Measurements from ENCODE around the gene LIN28B. TPM values are rescaled to one million over a fixed set of nuclear protein-coding genes. Genes with fewer than 3 reads are reported as not detected.

LIN28B gene
- total and polyA plus RNA-seq, 5 donors: not detected

DNA sequence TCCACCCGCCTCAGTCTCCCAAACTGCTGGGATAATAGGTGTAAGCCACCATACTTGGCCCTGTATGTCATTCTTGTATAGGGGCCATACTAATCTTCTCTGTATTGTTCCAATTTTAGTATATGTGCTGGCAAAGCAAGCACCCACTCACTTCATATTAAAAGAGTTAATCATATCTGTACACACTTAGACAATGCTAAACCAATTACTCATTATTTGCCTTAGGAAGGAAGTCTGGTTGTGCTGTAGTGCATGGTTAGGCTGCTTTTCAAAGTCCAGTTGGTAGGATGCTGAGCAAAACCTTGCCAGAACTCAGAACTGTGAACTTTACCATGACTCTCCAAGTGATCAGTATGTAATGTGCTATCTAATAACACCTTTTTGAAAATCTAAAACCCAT, 88.6 kb downstream of the LIN28B start:
- no peaks in the 10 kb centered on the region for H3K4me1 ChIP-seq (ENCODE audit: control insufficient read depth, insufficient read depth, low read length)
- H3K27ac ChIP-seq (ENCODE audit: low read length): no peak overlapping the region
- no peaks in the 10 kb centered on the region for H3K9me3 ChIP-seq (ENCODE audit: control insufficient read depth, low read length)
- H3K27me3 ChIP-seq (ENCODE audit: control insufficient read depth, insufficient read depth): no peaks in the 10 kb centered on the region
- WGBS: 94% methylated on average over 1 of the region's 1 CpG
- no peak for DNase-seq
- ATAC-seq: no peak
- intact Hi-C loops (cut with DNase I): no loop called here
- no peak overlapping the region for H3K4me3 ChIP-seq (ENCODE audit: low read length)

DNA sequence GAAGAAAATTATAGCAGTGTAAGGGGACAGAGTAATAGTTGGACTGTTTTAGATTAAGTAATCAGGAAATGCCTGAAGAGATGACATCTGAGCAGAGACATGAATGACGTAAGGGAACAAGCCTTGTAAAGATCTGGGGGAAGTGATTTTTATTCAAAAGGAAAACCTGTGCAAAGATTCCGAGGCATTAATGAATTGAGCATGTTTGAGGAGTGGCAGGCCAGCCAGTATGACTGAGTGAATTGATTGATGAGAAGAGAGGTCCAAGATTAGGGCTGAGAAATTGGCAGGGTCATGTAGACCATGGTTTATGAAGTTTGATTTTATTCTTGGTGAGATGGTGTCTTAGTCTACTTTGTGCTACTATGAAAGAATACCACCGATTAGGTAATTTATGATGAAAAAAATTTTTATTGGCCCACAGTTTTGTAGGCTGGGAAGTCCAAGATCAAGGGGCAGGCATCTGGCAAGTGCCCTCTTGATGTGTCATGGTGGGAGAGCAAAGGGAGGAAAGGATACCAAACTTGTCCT, 95.1 kb downstream of the LIN28B start:
- intact Hi-C loops (cut with DNase I): no loop called here
- Histone ChIP-seq H3K9me3 (ENCODE audit: control insufficient read depth, low read length) (no peaks in the 10 kb centered on the region), H3K27me3 (ENCODE audit: control insufficient read depth, insufficient read depth) (no peaks in the 10 kb centered on the region), H3K4me3 (ENCODE audit: low read length) (no peak overlapping the region), H3K4me1 (ENCODE audit: control insufficient read depth, insufficient read depth, low read length) (no peaks in the 10 kb centered on the region), H3K27ac (ENCODE audit: low read length) (no peak overlapping the region)
- ATAC-seq (no peak), DNase-seq (no peak)
- WGBS: 53% methylated on average over 3 of the region's 3 CpGs

DNA sequence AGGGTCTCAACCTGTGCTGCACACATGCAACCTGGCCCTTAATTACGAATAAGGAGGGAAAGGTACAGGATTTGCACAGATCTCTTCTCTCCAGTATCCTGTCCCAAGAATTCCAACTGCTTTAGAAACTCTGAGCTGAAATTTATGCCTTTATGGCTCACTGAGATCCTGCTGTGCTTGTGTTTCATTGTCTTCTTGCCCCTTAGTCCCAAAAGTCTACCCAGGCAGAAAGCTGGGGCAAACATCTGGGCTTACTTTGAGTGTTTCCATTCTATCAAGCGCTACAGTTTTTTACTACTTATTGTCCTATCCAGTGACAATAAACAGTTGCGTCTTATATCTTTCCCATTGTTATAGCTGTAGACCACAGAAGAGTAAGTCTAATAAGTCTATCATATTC, 99.7 kb downstream of the LIN28B start:
- Histone ChIP-seq H3K9me3 (ENCODE audit: control insufficient read depth, low read length) (no peaks in the 10 kb centered on the region), H3K27me3 (ENCODE audit: control insufficient read depth, insufficient read depth) (no peaks in the 10 kb centered on the region), H3K4me1 (ENCODE audit: control insufficient read depth, insufficient read depth, low read length) (no peaks in the 10 kb centered on the region), H3K4me3 (ENCODE audit: low read length) (no peak overlapping the region), H3K27ac (ENCODE audit: low read length) (no peak overlapping the region)
- intact Hi-C loops (cut with DNase I): no loop called here
- WGBS: 90% methylated on average over 3 of the region's 3 CpGs
- ATAC-seq (no peak), DNase-seq (no peak)

DNA sequence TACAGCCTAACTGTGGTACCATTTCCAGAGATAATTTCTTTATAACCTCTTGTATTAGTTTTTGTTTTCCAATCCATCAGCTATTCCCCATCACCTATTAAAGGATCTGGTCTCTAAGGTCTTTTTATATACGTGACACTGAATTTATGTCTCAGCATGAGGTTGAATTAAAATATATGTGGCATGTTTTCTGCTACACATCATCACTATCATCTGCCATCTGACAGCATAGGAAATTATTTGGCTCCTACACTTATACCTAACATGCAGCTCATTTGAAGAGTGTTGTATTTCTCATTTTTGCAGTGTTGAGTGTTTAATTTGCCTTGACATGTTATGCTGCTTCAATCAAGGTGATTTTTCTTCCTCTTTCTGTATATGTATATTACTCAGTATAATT, 100.3 kb downstream of the LIN28B start:
- no peak overlapping the region for H3K4me3 ChIP-seq (ENCODE audit: low read length)
- ATAC-seq: no peak
- no peak for DNase-seq
- no peaks in the 10 kb centered on the region for H3K9me3 ChIP-seq (ENCODE audit: control insufficient read depth, low read length)
- no peaks in the 10 kb centered on the region for H3K27me3 ChIP-seq (ENCODE audit: control insufficient read depth, insufficient read depth)
- intact Hi-C loops (cut with DNase I): no loop called here
- 84% methylated on average over 1 of the region's 1 CpG for WGBS
- H3K27ac ChIP-seq (ENCODE audit: low read length): no peak overlapping the region
- no peaks in the 10 kb centered on the region for H3K4me1 ChIP-seq (ENCODE audit: control insufficient read depth, insufficient read depth, low read length)

DNA sequence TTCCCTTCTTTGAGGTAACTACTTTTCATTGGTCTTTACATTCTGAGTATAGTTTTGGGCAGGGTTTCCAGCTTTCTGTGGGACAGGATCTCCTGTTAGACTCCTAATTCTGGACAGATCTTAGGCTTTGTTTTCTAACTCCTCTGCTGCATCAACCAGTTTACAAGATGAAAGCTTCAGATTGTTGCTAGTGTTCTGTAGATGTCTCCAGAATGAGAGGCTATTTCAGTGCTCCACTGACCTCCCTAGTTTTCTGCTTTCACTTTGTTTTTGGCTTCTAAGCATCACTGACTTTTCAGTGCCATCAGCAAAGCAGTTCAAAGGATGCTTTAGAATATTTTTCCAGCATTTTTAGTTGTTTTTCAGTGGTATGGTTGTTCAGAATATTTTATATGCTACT, 101.4 kb downstream of the LIN28B start:
- no peak for DNase-seq
- H3K9me3 ChIP-seq (ENCODE audit: control insufficient read depth, low read length): no peaks in the 10 kb centered on the region
- no peak overlapping the region for H3K4me3 ChIP-seq (ENCODE audit: low read length)
- no peak for ATAC-seq
- H3K4me1 ChIP-seq (ENCODE audit: control insufficient read depth, insufficient read depth, low read length): no peaks in the 10 kb centered on the region
- H3K27me3 ChIP-seq (ENCODE audit: control insufficient read depth, insufficient read depth): no peaks in the 10 kb centered on the region
- H3K27ac ChIP-seq (ENCODE audit: low read length): no peak overlapping the region
- intact Hi-C loops (cut with DNase I): no loop called here

DNA sequence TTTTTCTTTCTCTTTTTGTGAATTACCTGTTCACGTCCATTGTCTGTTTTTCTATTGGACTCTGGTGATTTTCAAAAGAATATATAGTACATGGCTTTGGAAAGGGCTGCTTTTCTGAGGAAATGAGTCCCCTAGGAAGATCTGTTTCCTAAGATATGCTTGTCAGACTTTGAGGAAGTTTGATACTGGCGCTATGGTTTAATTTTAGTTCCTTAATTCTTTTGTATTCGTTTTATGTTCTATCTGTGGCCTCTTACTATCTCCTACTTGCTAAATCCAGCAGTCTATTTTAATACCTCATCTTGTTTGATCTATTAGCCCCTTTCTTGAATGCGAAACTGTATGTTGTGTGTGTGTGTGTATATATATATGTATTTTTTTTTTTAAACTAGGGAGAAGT, 101.9 kb downstream of the LIN28B start:
- no peak for DNase-seq
- intact Hi-C loops (cut with DNase I): no loop called here
- Histone ChIP-seq H3K4me3 (ENCODE audit: low read length) (no peak overlapping the region), H3K27ac (ENCODE audit: low read length) (no peak overlapping the region), H3K4me1 (ENCODE audit: control insufficient read depth, insufficient read depth, low read length) (no peaks in the 10 kb centered on the region), H3K27me3 (ENCODE audit: control insufficient read depth, insufficient read depth) (no peaks in the 10 kb centered on the region), H3K9me3 (ENCODE audit: control insufficient read depth, low read length) (no peaks in the 10 kb centered on the region)
- 39% methylated on average over 4 of the region's 4 CpGs for WGBS
- no peak for ATAC-seq

DNA sequence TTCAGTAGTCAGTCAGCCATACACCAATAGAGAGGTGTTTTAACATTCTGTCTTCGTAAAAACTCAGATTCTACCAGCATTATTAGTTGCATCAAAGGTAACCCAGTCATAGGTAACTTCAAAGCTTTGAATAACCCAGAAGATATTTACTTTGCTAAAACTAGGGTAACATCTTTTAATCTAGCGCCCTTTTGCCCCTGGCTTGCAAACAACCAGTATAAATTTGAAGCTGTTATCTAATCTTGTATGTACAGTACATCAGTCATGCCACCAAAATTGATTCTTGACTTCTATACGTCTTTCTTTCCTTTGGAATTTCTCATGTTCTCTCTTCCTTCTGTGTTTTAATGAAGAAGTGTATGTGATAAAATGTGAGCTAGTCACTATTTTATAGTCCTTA, 109.3 kb downstream of the LIN28B start:
- ATAC-seq (no peak), DNase-seq (no peak)
- Histone ChIP-seq H3K9me3 (ENCODE audit: control insufficient read depth, low read length) (no peaks in the 10 kb centered on the region), H3K27me3 (ENCODE audit: control insufficient read depth, insufficient read depth) (no peaks in the 10 kb centered on the region), H3K4me1 (ENCODE audit: control insufficient read depth, insufficient read depth, low read length) (no peaks in the 10 kb centered on the region), H3K27ac (ENCODE audit: low read length) (no peak overlapping the region), H3K4me3 (ENCODE audit: low read length) (no peak overlapping the region)
- intact Hi-C loops (cut with DNase I): no loop called here
- WGBS: 61% methylated on average over 3 of the region's 3 CpGs

DNA sequence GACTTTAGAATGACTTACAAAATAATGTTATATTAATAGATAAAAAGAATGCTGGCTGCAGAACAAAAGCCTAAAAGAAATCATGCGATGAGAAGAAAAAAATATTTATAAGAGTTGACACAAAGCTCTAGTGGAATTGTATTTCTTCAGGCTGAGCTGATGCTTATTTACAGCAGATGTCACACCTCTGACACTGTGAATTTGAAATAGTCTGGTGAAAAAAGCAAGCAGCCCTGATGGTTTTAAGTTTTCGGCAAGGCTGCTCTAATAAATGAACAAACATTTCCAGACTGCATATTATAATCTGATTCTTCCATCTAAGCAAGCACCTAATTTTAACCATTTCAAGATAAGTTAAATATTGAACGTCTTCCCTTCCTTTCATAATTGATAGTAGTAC, 109.9 kb downstream of the LIN28B start:
- Histone ChIP-seq H3K4me1 (ENCODE audit: control insufficient read depth, insufficient read depth, low read length) (no peaks in the 10 kb centered on the region), H3K9me3 (ENCODE audit: control insufficient read depth, low read length) (no peaks in the 10 kb centered on the region), H3K4me3 (ENCODE audit: low read length) (no peak overlapping the region), H3K27ac (ENCODE audit: low read length) (no peak overlapping the region), H3K27me3 (ENCODE audit: control insufficient read depth, insufficient read depth) (no peaks in the 10 kb centered on the region)
- 57% methylated on average over 3 of the region's 3 CpGs for WGBS
- intact Hi-C loops (cut with DNase I): no loop called here
- DNase-seq (no peak), ATAC-seq (no peak)

DNA sequence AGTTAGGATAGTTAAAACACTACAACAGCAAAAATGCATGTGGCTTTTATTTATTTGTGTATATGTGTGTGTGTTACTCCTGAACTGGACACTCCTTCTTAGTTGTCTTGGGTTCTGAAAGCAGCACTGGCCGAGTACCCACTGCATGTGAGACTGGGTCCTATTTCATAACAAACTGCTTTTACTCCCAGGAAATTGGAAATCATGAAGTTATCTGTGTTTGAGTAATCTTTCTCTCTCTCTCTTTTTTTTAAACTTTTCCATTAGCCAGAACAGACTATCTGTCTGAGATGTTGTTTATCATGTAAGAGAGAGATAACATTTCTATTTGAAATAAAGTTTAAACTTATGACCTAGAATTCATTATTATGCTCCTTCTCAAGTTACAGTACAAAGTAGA, 110.4 kb downstream of the LIN28B start:
- Histone ChIP-seq H3K9me3 (ENCODE audit: control insufficient read depth, low read length) (no peaks in the 10 kb centered on the region), H3K4me1 (ENCODE audit: control insufficient read depth, insufficient read depth, low read length) (no peaks in the 10 kb centered on the region), H3K27ac (ENCODE audit: low read length) (no peak overlapping the region), H3K27me3 (ENCODE audit: control insufficient read depth, insufficient read depth) (no peaks in the 10 kb centered on the region), H3K4me3 (ENCODE audit: low read length) (no peak overlapping the region)
- WGBS: 22% methylated on average over 1 of the region's 1 CpG
- intact Hi-C loops (cut with DNase I): no loop called here
- DNase-seq (no peak), ATAC-seq (no peak)

DNA sequence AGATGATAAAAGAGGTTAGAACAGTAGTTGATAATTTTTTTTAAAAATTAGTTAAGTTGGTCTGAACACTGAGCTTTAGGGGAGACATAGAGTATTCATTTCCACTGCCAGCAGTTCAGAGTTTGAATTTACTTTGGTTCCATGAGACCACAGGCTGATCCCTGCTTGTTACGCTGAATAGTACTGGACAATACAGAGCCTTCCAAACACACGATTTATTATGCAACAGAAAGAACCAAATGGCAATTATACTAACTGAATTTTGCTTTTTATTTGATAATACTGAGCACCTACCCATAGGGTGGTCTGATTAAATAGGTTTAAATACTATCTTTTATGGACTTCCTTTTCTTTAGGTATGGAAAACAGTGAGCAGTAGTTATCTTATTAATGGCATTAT, 111.5 kb downstream of the LIN28B start:
- WGBS: 75% methylated on average over 2 of the region's 2 CpGs
- ATAC-seq (no peak), DNase-seq (no peak)
- Histone ChIP-seq H3K4me3 (ENCODE audit: low read length) (no peak overlapping the region), H3K4me1 (ENCODE audit: control insufficient read depth, insufficient read depth, low read length) (no peaks in the 10 kb centered on the region), H3K9me3 (ENCODE audit: control insufficient read depth, low read length) (no peaks in the 10 kb centered on the region), H3K27me3 (ENCODE audit: control insufficient read depth, insufficient read depth) (no peaks in the 10 kb centered on the region), H3K27ac (ENCODE audit: low read length) (no peak overlapping the region)
- intact Hi-C loops (cut with DNase I): no loop called here

DNA sequence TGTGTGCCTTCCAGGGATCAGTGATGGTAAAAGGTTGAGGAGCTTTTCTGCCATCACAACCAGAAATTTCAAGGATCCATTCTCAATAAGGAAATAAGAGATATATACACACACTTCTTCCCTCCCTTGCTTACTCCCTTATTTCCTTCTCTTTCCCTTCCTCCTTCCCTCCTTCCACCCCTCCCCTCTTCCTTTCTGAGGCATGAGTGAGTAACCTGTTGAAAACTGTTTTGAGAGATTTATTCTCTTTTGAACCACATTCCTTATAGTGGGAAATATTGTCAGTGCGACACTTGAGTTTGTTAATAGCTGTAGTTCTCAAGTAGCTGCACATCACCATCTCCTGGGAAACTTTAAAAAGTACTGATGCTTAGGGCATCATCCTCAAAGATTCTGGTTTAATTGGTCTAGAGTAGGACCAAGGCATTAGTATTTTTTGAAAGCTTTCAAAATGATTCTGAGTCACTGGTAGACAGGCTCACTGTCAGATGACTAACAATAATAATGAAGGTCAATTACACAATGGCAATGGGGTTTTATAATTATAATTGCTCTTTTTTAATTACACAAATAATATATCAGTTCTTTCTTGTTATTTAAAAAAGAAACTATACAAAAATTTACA, 113.0 kb downstream of the LIN28B start:
- no peak overlapping the region for H3K27ac ChIP-seq (ENCODE audit: low read length)
- no peaks in the 10 kb centered on the region for H3K4me1 ChIP-seq (ENCODE audit: control insufficient read depth, insufficient read depth, low read length)
- no peak for DNase-seq
- intact Hi-C loops (cut with DNase I): no loop called here
- no peaks in the 10 kb centered on the region for H3K27me3 ChIP-seq (ENCODE audit: control insufficient read depth, insufficient read depth)
- no peaks in the 10 kb centered on the region for H3K9me3 ChIP-seq (ENCODE audit: control insufficient read depth, low read length)
- no peak overlapping the region for H3K4me3 ChIP-seq (ENCODE audit: low read length)
- 82% methylated on average over 1 of the region's 1 CpG for WGBS
- ATAC-seq: no peak

DNA sequence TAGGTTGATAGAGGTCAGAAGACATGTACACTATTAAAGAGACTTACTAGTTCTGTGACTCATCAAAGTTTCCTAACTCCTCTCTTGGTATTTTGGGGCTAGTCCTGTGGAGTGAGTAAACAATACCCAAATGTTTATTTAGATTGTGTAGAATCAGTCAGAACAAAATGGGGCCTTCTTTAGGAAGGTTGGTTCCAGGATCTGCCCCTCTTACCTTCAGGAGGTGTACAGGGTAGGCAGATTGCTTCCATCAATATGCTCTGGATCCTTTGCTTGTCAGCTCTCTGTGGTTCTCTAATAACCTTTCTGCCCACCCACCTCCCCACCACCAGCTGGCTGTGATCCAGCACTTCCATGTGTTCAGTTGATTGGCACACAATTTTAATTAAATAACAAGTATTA, 115.9 kb downstream of the LIN28B start:
- H3K27me3 ChIP-seq (ENCODE audit: control insufficient read depth, insufficient read depth): no peaks in the 10 kb centered on the region
- H3K27ac ChIP-seq (ENCODE audit: low read length): no peak overlapping the region
- no peak overlapping the region for H3K4me3 ChIP-seq (ENCODE audit: low read length)
- no peak for DNase-seq
- ATAC-seq: no peak
- intact Hi-C loops (cut with DNase I): no loop called here
- H3K4me1 ChIP-seq (ENCODE audit: control insufficient read depth, insufficient read depth, low read length): no peaks in the 10 kb centered on the region
- H3K9me3 ChIP-seq (ENCODE audit: control insufficient read depth, low read length): no peaks in the 10 kb centered on the region
